ENCODE data around the gene MRPL55. TPM values are rescaled to one million over a fixed set of nuclear protein-coding genes. Genes with fewer than 3 reads are reported as not detected.

Gene MRPL55
- total and polyA plus RNA-seq, 3 experiments from 2014 or later: 70.0 to 146 (median 71.8) TPM

GRCh38 chr1:228058172-228058948 is 50.7 kb downstream of the MRPL55 start:
- peak overlapping the region in 5 of 8 donors; percentile 9 to 82 (median 67) for H3K27ac Mint-ChIP-seq
- CTCF ChIA-PET: no interaction called here

More at GRCh38 chr1:228058172-228058948, 50.7 kb downstream of the MRPL55 start:
- Mint-ChIP-seq H3K4me1 (peaks cover 6 to 19% (median 14%) of the 10 kb centered on the region in 3 donors), H3K4me3 (peak overlapping the region; percentile 3 to 74 (median 68)), H3K9me3 (peaks cover 0 to 5% (median 2%) of the 10 kb centered on the region in 5 donors), H3K36me3 (no peaks in the 10 kb centered on the region), H3K27me3 (peaks cover 32 to 35% of the 10 kb centered on the region in 2 donors)
- peaks cover 23% of the 10 kb centered on the region for H3K4me1 ChIP-seq (ENCODE audit: insufficient read depth, low read length)
- H3K27me3 ChIP-seq (ENCODE audit: insufficient read depth, low read length, poor library complexity, severe bottlenecking): peaks cover 38% of the 10 kb centered on the region
- peak in 1 of 5 donors; percentile 27 for DNase-seq
- H3K9me3 ChIP-seq (ENCODE audit: low read length): no peaks in the 10 kb centered on the region
- POLR2A ChIA-PET: interaction anchor here (0.8 kb wide), 1 partner anchor 48 kb away, joined by 3 read pairs; no protein-coding TSS in a partner anchor
- peak overlapping the region; percentile 50 for H3K4me3 ChIP-seq (ENCODE audit: low read length)
- H3K27ac ChIP-seq (ENCODE audit: low read depth, low read length): no peak overlapping the region
- no peaks in the 10 kb centered on the region for H3K36me3 ChIP-seq (ENCODE audit: insufficient read depth, low read length)

Other genes with a start within 250 kb of the MRPL55 start
- gene WNT9A, start 161.4 kb downstream of the MRPL55 start, total RNA-seq: under 1 TPM; 0.07 to 0.13 TPM
- not detected for gene WNT9A, start 161.4 kb downstream of the MRPL55 start, polyA plus RNA-seq
- gene WNT3A, start 102.3 kb downstream of the MRPL55 start, total RNA-seq: not detected
- not detected for gene WNT3A, start 102.3 kb downstream of the MRPL55 start, polyA plus RNA-seq
- gene ARF1, start 26.6 kb downstream of the MRPL55 start, total RNA-seq: 100 to 1,000 TPM; 379 TPM
- gene ARF1, start 26.6 kb downstream of the MRPL55 start, polyA plus RNA-seq: 569 TPM
- gene C1orf35, start 6.0 kb downstream of the MRPL55 start, total RNA-seq: 10 to 100 TPM; 28.7 to 29.2 TPM
- 21.4 TPM for gene C1orf35, start 6.0 kb downstream of the MRPL55 start, polyA plus RNA-seq
- gene GUK1, start 31.0 kb upstream of the MRPL55 start, total RNA-seq: 100 to 1,000 TPM; 222 to 245 TPM
- 467 TPM for gene GUK1, start 31.0 kb upstream of the MRPL55 start, polyA plus RNA-seq
- 1 to 10 TPM in 1 of 2 experiments, under 1 TPM in 1; 0.57 to 1.1 TPM for gene GJC2, start 40.6 kb upstream of the MRPL55 start, total RNA-seq
- not detected for gene GJC2, start 40.6 kb upstream of the MRPL55 start, polyA plus RNA-seq
- 10 to 100 TPM; 12.6 to 13.6 TPM for gene IBA57, start 56.5 kb upstream of the MRPL55 start, total RNA-seq
- gene IBA57, start 56.5 kb upstream of the MRPL55 start, polyA plus RNA-seq: 5.4 TPM
- 10 to 100 TPM; 10.9 to 13.6 TPM for gene OBSCN, start 98.7 kb upstream of the MRPL55 start, total RNA-seq
- gene OBSCN, start 98.7 kb upstream of the MRPL55 start, polyA plus RNA-seq: 3.0 TPM